Measurements from ENCODE around the gene ZNF222. TPM values are rescaled to one million over a fixed set of nuclear protein-coding genes. Genes with fewer than 3 reads are reported as not detected.
A peak's percentile ranks its signal among the peaks of the same experiment; 100 is the strongest.

ZNF222 gene
- total RNA-seq, 2 donors from 2014 or later = 2.4 to 2.9 TPM

- DNase-seq (ENCODE audit: low spot score) = no peak
- H3K4me1 ChIP-seq = no peaks in the 10 kb centered on the region
- no peaks in the 10 kb centered on the region for H3K27me3 ChIP-seq
- H3K27ac ChIP-seq = no peak overlapping the region
- H3K36me3 ChIP-seq = peaks cover 56% of the 10 kb centered on the region
- H3K9me3 ChIP-seq = peaks cover 35 to 91% of the 10 kb centered on the region in 2 donors
- TF ChIP-seq CTCF (IDR thresholded peaks at IDR 0.05) = no peak
- H3K4me3 ChIP-seq = no peak overlapping the region
These were observed 6.9 kb downstream of the ZNF222 start for GRCh38 chr19:44032001-44032610.

- H3K9me3 ChIP-seq = peaks cover 4 to 20% of the 10 kb centered on the region in 2 donors
- no peak for DNase-seq (ENCODE audit: low spot score)
- no peaks in the 10 kb centered on the region for H3K36me3 ChIP-seq
- H3K4me1 ChIP-seq = no peaks in the 10 kb centered on the region
- no peak for TF ChIP-seq CTCF (IDR thresholded peaks at IDR 0.05)
- no peaks in the 10 kb centered on the region for H3K27me3 ChIP-seq
- H3K27ac ChIP-seq = no peak overlapping the region
- no peak overlapping the region for H3K4me3 ChIP-seq
These were observed 17.0 kb downstream of the ZNF222 start for GRCh38 chr19:44042147-44042546.

GRCh38 chr19:44050740-44051649, 25.8 kb downstream of the ZNF222 start:
- H3K4me1 ChIP-seq = peaks cover 0 to 19% of the 10 kb centered on the region in 2 donors
- no peak for DNase-seq (ENCODE audit: low spot score)
- no peak for TF ChIP-seq CTCF (IDR thresholded peaks at IDR 0.05)

GRCh38 chr19:44051650-44052402, 26.6 kb downstream of the ZNF222 start, which contains the start of gene ZNF223:
Gene ZNF223, plus strand, starts transcription at chr19:44052036. Its CDS starts 3,141 bp downstream, at chr19:44055177.
- Histone ChIP-seq H3K36me3 (peaks cover 1% of the 10 kb centered on the region), H3K27me3 (no peaks in the 10 kb centered on the region), H3K9me3 (no peaks in the 10 kb centered on the region), H3K27ac (peak within 1 kb of the TSS; percentile 64 to 74), H3K4me3 (peak within 1 kb of the TSS; percentile 80 to 81), H3K4me1 (peaks cover 0 to 19% of the 10 kb centered on the region in 2 donors)
- peak; percentile 96 for DNase-seq (ENCODE audit: low spot score)
- no peak for TF ChIP-seq CTCF (IDR thresholded peaks at IDR 0.05)

More at GRCh38 chr19:44050740-44051649, 25.8 kb downstream of the ZNF222 start:
- H3K27me3 ChIP-seq = no peaks in the 10 kb centered on the region
- peak overlapping the region; percentile 80 to 81 for H3K4me3 ChIP-seq
- no peaks in the 10 kb centered on the region for H3K9me3 ChIP-seq
- peak overlapping the region; percentile 39 to 64 for H3K27ac ChIP-seq
- H3K36me3 ChIP-seq = no peaks in the 10 kb centered on the region

- Histone ChIP-seq H3K4me1 (peaks cover 0 to 18% of the 10 kb centered on the region in 2 donors), H3K4me3 (no peak overlapping the region), H3K36me3 (peaks cover 32% of the 10 kb centered on the region), H3K9me3 (no peaks in the 10 kb centered on the region), H3K27ac (no peak overlapping the region), H3K27me3 (no peaks in the 10 kb centered on the region)
- DNase-seq (ENCODE audit: low spot score) = no peak
- TF ChIP-seq CTCF (IDR thresholded peaks at IDR 0.05) = no peak
These were observed 30.7 kb downstream of the ZNF222 start for GRCh38 chr19:44055870-44056269.

Data from right atrium auricular region (tissue), 2 donors.